Keratinocyte (primary cell): ENCODE data around the gene SCUBE1.

Experiments
- CTCF ChIP-seq, 3 experiments: IDR thresholded peaks in 1 of 3; conservative IDR thresholded peaks in 1 of 3; optimal IDR thresholded peaks in 1 of 3; 2 replicates in 2 of 3; 3 replicates in 1 of 3; pipeline versions ENCODE3 to v1.5.1; 2011; ENCODE audit warnings: low read length in 3 of 3, mild to moderate bottlenecking in 3 of 3, moderate library complexity in 2 of 3, control low read depth in 1 of 3, inconsistent platforms in 1 of 3; ENCODE audit not compliant: insufficient read depth in 2 of 3; ENCODE audit errors: extremely low read depth in 1 of 3
- EZH2 ChIP-seq: IDR thresholded peaks from one replicate; pipeline ENCODE4 v1.6.1; 2012; ENCODE audit warnings: inconsistent platforms, mild to moderate bottlenecking, low read length, moderate library complexity

- no peak for TF ChIP-seq CTCF (optimal IDR thresholded peaks at IDR 0.05 in 1 of 3, IDR thresholded peaks at IDR 0.05 in 1 of 3, conservative IDR thresholded peaks at IDR 0.05 in 1 of 3; ENCODE audit: extremely low read depth in 1 of 3, insufficient read depth in 2 of 3, low read length in 3 of 3)
- TF ChIP-seq EZH2: no peak
Observed at GRCh38 chr22:43375951-43376455, 32.8 kb upstream of the SCUBE1 start.
